Measurements from ENCODE around the gene COA6. TPM values are rescaled to one million over a fixed set of nuclear protein-coding genes. Genes with fewer than 3 reads are reported as not detected.
"Not testable (repeated sequence)": the region's sequence is repeated elsewhere in the genome, so short reads cannot be mapped to it uniquely, and the experiment has no call there.

The COA6 gene
- total RNA-seq, 1 donor from 2014 or later = 20.7 TPM

DNA sequence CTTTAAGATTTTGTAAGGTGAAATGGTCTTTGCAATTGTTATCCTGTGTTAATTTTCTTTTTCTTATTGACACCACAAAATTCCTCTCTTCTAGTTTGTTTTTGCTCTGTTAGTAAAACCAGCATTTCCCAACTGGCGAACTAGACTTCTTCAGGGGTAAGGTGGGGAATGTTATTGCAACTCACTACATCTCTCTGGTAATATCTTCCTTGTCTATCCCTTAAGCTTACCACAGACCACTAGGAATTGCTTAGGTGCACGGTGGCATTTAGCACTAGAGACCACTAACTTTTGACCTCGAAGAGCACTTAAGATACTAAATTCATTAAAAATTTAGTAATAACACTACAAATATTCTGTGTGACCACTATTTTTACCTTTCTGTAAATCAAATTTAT, 4.2 kb upstream of the COA6 start:
- DNase-seq (ENCODE audit: extremely low read depth, low read depth, low spot score) = no peak

DNA sequence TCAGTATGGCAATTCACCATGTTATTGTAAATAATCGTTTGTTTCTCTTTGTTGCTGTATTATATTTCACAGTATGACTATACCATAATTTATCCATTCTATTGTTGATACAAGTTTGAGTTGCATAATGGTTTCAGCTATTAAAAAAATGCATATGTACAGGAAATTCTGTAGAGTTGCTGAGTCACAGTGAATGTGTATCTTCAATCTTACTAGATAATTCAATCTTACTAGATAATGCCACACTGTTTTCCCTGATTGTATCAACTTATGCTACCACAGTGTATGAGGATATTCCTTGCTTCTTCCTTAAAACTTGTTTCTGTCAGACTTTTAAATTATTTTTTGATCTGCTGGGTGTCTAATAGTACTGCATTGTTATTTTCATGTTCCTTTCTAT, 3.5 kb upstream of the COA6 start:
- DNase-seq (ENCODE audit: extremely low read depth, low read depth, low spot score) = no peak

DNA sequence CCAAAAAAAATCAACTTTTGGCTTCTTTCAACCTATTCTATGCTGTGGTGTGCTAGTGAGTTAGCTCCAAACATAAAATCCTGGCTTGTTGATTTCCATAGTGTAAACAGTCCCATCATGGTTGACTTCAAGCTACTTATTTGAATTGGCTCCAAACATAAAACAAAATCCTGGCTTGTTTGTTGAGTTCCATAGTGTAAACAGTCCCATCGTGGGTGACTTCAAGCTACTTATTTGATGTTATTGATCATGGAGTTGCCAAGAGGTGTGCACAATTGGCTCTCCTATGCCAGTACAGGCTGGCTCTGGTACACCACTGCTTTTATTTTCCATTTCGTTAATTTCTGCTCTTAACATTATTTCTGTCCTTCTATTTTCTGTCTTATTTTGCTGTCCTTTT, 1.8 kb upstream of the COA6 start:
- DNase-seq (ENCODE audit: extremely low read depth, low read depth, low spot score) = no peak

DNA sequence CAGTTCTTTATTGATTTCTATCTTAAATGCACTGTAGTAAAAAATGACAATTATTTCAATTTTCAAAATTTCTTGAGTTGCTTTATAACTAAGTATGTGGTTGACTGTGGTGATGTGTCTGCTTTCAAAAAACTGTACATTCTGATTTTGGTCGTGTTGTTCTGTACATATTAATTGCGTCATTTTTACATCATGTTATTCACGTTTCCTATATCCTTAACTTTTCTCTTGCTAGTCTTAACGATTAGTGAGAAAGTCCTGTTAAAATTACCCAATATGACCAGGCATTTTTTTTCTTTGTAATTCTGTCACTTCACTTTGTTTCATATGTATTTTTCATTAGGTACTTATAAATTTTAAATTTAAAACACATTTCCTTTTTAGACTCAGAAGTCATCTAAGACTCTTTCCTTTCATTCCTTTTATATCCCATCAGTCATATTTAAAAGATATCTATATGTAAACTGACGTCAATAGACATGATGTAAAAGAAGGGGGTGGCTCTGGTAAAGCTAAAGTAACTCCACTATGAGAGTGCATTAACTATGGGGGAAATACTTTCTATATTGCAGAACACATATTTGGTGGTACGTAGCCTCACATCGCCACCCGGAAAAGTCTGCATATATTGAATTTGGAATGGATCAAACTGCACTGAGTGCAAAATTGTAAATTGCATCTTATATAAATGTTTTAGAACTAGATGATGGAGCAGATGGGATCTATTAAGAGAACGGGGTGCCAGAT, 1.1 kb upstream of the COA6 start:
- no peak for DNase-seq (ENCODE audit: extremely low read depth, low read depth, low spot score)

DNA sequence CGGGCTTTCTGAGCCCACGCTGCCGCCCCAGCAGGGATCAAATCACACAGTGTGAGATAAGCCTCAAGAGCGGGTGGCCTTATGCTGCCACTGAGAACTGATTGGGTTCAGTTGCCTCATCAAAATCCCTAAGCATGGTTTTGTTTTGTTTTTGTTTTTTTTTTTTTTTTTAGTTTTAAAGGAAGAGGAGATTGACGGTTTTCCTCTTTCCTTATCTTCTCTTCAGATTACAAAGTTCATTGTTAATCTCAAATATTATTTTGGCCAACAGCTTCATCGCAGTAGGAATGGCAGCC, 651 bp downstream of the COA6 start:
- DNase-seq (ENCODE audit: extremely low read depth, low read depth, low spot score) = no peak

DNA sequence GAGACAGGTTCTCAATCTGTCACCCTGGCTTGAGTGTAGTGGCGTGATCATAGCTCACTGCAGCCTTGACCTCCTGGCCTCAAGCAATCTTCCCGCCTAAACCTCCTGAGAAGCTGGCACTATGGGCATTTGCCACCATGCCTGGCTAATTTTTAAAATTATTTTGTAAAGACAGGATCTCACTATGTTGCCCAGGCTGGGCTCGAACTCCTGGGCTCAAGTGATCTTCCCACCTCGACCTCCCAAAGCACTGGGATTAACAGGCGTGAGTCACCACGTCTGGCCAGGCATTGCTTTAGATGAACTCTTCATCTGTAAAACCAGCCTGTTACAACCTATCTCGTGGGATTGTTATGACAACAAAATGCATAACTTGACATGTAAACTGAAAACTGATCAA, 2.4 kb downstream of the COA6 start:
- no peak for DNase-seq (ENCODE audit: extremely low read depth, low read depth, low spot score)

DNA sequence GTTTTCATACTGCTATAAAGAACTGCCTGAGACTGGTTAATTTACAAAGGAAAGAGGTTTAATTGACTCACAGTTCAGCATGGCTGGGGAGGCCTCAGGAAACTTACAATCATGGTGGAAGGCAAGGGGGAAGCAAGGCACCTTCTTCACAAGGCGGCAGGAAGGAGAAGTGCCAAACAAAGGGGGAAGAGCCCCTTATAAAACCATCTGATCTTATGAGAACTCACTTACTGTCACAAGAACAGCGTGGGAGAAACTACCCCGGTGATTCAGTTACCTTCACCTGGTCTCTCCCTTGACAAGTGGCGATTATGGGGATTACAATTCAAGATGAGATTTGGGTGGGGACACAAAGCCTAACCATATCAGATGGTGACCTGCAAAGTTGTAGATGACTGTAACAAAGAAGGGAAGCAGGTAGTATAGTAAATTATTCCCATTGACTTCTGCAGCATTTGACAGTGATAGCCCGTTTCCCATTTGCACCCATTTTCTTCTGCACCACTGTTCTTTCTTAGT, 6.4 kb downstream of the COA6 start:
- DNase-seq (ENCODE audit: extremely low read depth, low read depth, low spot score) = not testable (repeated sequence)

DNA sequence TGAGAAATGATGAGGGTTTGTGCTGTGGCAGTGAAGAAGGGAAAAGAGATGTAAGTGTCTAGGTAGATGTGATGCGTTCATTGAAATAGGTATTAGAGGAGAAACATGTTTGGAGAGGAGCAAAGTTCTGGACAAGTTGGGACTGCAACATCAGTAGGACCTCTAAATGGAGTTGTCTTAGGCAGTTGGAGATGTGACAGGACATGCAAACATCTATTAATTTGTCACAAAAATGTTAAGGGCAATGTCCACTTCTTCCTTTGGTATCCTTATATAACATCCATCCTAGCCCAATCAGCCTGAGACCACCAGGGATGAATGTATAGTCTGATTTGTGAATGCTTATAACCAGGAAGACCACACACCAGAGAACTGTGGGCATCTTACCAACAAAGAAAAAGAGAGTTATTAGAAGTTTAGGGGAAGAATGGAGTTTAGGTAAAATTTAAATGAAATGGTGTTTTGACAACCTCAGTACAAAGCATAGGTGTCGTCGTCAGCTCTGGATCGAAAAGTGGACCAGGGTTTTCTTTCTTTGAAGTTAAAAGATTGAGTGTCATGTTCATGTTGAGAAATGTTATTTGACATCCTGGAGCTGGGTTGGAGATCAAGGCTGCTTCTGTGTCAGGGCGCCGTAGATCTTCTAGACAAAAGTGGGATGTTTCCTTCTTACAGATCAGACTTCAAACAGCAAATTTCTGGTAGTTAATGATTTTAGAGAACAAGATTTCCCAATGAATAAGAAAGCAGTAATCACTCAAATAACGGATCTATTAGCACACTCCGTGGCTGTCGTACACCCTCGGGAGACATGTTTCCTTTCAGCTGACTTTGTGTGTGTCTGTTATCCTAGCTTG, 8.7 kb downstream of the COA6 start:
- no peak for DNase-seq (ENCODE audit: extremely low read depth, low read depth, low spot score)

DNA sequence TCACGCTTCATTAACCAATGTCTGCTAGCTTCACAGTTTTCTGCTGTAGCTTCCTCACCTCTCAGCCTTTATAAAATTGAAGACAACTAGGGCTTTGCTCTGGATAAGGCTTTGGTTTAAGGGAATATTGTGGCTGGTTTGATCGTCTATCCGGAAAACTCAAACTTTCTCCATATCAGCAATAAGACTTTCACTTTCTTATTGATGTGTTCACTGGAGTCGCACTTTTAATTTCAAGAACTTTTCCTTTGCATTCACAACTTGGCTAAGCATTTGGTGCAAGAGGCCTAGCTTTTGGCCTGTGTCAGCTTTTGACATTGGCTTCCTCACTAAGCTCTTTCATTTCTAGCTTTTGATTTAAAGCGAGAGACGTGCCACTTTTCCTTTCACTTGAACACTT, 12.9 kb downstream of the COA6 start:
- no peak for DNase-seq (ENCODE audit: extremely low read depth, low read depth, low spot score)

DNA sequence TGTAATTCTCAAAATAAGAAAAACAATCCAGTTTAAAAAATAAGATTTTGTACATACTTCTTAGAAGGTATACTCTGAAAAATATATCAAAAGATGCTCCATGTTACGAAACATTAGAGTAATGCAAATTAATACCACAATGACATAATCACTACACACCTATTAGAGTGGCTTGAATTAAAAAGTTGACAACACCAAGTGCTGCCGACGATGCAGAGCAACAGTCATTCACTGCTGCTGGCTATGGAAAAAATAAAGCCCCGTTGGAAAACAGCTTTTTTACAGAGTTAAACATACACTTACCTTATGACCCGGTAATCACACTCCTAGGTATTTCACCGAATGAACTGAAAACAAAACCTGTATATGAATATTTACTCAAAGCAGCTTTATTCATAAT, 14.8 kb downstream of the COA6 start:
- DNase-seq (ENCODE audit: extremely low read depth, low read depth, low spot score) = no peak

DNA sequence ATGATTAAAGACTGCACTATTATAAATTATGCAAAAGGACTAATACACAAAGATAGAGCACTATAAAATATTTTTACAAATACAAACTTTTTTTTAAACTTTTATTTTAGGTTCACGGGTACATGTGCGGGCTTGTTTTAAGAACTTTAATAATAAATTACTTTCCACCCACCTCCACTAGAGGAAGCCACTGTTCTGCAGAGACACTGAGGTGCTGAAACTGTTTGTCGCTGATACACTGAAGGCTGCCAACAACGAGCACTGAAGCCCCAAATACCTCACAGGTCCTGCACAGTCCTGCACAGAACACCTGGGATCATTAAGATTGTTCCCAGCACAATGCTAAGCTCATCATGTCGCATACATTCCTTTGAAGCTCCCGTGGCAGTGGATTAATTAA, 19.9 kb downstream of the COA6 start:
- DNase-seq (ENCODE audit: extremely low read depth, low read depth, low spot score) = no peak

DNA sequence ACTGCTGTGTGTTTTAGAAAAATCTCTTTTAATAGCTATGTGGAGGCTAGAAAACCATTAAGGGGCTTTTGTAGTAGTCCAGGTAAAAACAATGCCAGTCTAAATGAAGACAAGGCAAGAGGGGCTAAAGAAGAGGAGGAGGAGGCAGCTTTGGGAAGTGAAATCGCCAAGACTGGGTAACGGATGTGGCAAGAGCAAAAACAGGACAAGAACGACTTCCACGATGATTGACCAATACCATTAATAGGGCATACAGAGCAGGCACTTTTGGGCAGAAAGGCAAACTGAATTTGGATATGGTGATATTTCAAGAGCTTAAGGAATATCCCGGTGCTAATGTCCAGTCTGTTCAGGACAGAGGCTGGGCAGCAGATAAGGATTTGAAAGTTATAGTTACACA, 22.0 kb downstream of the COA6 start:
- DNase-seq (ENCODE audit: extremely low read depth, low read depth, low spot score) = no peak

DNA sequence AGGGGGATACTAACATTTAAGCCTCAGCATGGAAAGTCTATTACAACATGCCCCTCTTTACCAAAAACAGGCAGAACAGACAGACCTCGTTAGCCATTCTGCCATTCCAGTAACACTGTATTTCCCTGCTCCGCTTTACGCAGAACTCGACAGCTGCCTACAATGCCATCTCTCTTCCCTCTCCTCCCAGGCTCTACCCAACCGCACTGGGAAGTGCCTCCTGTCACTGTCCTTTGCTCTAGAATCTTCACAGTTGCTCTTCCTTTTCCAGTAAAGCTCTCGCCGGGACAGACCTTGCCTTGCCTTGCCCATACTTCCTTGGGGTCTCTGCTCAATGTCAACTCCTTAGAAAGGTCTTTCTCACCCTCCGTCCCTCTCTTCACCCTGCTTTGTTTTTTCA, 22.8 kb downstream of the COA6 start:
- no peak for DNase-seq (ENCODE audit: extremely low read depth, low read depth, low spot score)

DNA sequence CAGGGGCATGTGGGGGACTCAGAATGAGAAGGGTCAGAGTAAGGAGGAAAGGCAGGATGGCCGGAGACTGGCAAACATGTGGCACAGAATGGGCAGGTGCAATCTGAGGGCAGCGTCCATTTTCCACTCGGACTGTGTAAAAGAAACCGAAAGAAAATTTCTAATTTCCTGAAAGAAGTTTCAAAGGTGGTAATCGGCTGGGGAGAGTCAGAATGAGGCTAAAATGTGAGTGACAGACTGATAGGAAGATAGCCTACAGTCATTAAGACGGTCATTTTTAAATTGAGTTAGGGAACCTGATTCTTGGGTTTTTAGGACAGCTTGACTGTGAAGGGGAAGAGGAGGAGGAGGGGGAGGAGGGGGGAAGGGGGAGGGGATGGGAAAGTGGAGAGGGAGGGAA, 23.6 kb downstream of the COA6 start:
- no peak for DNase-seq (ENCODE audit: extremely low read depth, low read depth, low spot score)

DNA sequence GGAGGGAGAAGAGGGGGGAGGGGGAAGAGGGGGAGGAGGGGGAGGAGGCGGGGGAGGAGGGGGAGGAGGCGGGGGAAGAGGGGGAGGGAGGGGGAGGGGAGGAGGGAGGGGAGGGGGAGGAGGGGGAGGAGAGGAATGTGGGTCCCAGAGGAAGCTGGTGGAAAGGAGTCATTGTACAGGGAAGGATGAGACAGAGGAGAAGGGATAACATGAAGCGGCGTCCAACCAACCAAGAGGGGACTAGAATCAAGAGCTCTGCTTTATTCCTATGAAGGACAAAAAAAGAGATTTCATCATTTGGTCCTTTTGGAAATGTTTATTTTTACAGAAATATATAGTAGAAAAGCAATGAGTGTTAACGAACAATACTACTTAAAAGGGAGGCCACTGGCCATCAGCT, 24.5 kb downstream of the COA6 start:
- no peak for DNase-seq (ENCODE audit: extremely low read depth, low read depth, low spot score)

DNA sequence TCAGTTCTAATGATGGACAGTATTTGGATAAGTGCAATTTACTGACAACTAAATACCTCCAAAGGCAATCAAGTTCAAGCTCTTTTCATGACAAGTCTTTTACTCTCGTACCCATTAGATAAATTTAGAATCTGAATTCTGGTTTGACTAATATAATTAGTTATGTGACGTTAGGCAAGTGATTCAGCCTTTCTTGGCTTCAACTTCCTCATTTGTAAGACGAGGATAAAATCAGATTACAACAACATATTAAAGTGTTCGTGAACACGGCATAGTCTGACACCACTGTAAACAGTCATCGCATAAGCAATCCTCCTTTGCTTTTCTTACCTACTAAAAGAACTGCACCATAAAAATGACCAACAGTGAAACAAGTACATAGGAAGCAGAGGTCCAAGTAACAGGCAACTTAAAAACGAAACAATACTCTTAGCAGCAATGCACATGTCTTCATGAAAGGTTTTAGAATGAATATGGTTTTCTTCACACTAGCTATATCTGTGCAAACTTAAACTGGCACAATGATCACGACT, 25.7 kb downstream of the COA6 start:
- no peak for DNase-seq (ENCODE audit: extremely low read depth, low read depth, low spot score)

DNA sequence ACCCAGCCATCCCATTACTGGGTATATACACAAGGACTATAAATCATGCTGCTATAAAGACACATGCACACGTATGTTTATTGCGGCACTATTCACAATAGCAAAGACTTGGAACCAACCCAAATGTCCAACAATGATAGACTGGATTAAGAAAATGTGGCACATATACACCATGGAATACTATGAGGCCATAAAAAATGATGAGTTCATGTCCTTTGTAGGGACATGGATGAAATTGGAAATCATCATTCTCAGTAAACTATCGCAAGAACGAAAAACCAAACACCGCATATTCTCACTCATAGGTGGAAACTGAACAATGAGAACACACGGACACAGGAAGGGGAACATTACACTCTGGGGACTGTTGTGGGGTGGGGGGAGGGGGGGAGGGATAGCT, 26.3 kb downstream of the COA6 start:
- not testable (repeated sequence) for DNase-seq (ENCODE audit: extremely low read depth, low read depth, low spot score)

DNA sequence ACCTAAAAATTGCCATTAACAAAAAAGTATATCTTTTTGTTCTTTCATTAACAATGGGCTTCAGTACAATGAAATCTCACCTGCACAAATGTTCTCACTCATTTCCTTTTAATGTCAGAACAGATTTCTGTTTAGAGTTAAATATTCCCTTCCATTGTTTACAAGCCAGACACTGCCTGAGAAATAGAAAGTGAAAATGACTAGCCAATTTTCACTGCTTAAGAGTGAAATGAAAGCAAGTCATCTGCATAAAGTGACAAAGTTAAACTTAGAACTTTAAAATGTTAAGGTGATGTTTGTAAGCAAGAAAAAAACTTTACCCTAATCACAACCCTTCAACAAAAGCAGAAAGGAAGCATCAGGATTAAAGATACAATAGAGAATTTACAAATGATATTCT, 27.5 kb downstream of the COA6 start:
- peak; percentile 10 for DNase-seq (ENCODE audit: extremely low read depth, low read depth, low spot score)

DNA sequence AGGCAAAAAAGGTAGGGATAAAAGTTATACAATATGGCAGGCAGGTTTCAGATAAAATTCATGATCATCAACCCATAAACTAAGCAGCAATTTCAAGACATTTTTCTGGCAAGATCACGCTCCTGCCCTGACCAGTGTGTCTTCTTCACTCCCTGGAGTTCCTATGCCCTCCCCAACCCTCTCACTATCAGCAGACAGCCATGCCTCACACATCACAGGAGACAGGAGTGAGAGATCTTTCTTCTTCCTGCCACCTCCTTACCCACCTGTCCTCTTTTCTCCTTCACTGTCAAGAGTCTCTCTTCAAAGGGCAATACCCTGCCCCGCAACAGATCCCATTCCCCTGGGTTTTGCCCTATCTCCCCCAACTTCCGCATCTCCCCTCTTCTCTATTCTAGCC, 28.4 kb downstream of the COA6 start:
- no peak for DNase-seq (ENCODE audit: extremely low read depth, low read depth, low spot score)

DNA sequence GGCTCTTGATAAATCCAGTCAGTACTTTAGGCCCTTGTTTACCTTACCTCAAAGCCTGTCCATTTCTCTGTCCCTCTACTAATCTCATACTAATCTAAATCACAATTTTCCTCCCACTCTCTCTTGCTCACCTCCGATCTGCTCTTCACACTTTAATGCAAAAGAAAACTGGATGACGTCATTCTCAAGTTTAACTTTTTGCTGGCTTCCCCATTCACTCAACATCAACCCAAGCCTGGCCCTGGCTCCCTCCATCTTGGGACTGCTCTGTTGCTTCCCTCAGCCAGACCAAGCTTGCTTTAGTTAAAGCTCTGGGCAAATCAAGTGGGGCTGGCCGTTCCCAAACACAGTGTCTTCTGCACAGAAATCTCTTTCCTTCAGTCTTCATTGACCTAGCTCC, 29.7 kb downstream of the COA6 start:
- no peak for DNase-seq (ENCODE audit: extremely low read depth, low read depth, low spot score)

DNA sequence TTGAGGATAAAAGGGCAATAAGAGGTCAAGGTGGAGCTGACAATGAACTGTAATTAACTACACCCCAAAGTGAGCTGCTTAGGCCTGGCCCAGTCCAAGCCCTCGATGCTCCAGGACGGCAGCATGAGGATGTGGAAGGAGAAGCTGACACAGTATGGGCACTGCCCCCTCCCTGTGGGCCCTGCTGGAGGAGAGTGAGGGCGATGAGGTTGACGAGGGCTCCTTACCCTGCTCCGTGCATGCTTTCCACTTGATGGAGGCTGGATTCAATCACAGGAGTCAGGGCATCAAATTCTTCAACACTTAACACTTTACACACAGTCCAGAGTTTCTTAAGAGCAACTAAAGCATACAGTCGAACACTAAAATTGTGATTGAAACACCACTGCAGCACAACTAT, 32.4 kb downstream of the COA6 start:
- no peak for DNase-seq (ENCODE audit: extremely low read depth, low read depth, low spot score)

DNA sequence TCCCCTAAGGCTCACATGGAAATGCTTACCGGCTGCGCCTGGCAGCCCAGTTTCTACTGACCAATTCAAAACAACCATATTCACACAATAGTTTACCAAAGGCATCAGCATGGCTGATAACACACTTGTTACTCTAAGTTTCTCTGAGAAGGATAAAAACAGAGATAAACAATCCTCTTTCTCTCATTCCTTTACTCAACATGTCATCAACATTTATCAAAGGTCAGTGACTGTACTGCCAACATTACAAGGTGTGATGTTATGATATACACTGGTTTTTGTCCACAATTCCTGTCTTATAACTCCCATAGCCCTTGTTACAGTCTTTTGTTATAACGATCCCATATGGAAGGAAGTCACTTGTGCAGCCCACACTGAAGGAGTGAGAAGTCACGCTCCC, 33.6 kb downstream of the COA6 start:
- no peak for DNase-seq (ENCODE audit: extremely low read depth, low read depth, low spot score)
